ENCODE data around the gene TRMT11.

DNA sequence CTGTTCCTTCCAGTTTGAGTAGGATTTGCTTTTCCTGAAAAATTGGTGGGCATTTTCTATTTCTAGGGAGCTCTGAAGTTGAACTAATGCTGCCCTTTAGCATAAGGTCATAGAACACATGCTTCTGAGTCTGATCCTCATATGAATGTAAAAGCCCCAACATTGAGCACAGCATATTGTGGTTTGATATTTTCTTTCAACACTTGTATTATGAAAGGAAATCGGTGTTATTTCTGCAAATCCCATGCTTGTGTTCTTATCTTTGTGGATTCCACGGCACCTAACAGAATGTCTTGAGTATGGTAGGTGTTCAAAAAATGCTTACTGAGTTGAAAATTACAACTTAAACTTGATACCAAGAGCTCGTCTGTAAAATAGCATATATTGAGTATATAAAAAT, 85.8 kb downstream of the TRMT11 start:
- TF ChIP-seq, protein P1, sequence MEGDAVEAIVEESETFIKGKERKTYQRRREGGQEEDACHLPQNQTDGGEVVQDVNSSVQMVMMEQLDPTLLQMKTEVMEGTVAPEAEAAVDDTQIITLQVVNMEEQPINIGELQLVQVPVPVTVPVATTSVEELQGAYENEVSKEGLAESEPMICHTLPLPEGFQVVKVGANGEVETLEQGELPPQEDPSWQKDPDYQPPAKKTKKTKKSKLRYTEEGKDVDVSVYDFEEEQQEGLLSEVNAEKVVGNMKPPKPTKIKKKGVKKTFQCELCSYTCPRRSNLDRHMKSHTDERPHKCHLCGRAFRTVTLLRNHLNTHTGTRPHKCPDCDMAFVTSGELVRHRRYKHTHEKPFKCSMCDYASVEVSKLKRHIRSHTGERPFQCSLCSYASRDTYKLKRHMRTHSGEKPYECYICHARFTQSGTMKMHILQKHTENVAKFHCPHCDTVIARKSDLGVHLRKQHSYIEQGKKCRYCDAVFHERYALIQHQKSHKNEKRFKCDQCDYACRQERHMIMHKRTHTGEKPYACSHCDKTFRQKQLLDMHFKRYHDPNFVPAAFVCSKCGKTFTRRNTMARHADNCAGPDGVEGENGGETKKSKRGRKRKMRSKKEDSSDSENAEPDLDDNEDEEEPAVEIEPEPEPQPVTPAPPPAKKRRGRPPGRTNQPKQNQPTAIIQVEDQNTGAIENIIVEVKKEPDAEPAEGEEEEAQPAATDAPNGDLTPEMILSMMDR (IDR thresholded peaks at IDR 0.05), result no peak
- TF ChIP-seq POLR2A (IDR thresholded peaks at IDR 0.05), result no peak
- TF ChIP-seq EP300 (IDR thresholded peaks at IDR 0.05), result no peak
- TF ChIP-seq POLR2AphosphoS5 (IDR thresholded peaks at IDR 0.05), result no peak
